Heart right ventricle (tissue), 16 donors: ENCODE data around the gene RNF41. TPM values are rescaled to one million over a fixed set of nuclear protein-coding genes. Genes with fewer than 3 reads are reported as not detected.
A peak's percentile ranks its signal among the peaks of the same experiment; 100 is the strongest.
"Not testable (repeated sequence)": the region's sequence is repeated elsewhere in the genome, so short reads cannot be mapped to it uniquely, and the experiment has no call there.

Experiments used
- ATAC-seq, 8 donors: fragments of 200-7000 bp; cut with Tn5 transposase; one replicate each; pipeline ENCODE4 v1.9.1; 2020; ENCODE audit warnings: mild to moderate bottlenecking in 8 of 8, moderate library complexity in 8 of 8, moderate number of reproducible peaks in 1 of 8
- DNase-seq, 2 donors: peaks; one replicate each; pipeline ENCODE4 v3.0.0-alpha.2; 2020
- H3K27ac ChIP-seq, 10 donors: fragments of 200-600 bp; sonication (generic) in 2 of 10; one replicate each; pipeline versions ENCODE4 v1.5.0 to v1.8.0; 2020 to 2022; ENCODE audit warnings: mild to moderate bottlenecking in 3 of 10
- H3K27me3 ChIP-seq, 7 donors: fragments of 200-600 bp; one replicate each; pipeline ENCODE4 v1.8.0; 2021 to 2022; ENCODE audit warnings: mild to moderate bottlenecking in 2 of 7
- H3K36me3 ChIP-seq, 9 donors: fragments of 200-600 bp; sonication (generic) in 1 of 9; one replicate each; pipeline versions ENCODE4 v1.5.0 to v1.8.0; 2020 to 2022; ENCODE audit warnings: mild to moderate bottlenecking in 2 of 9
- H3K4me1 ChIP-seq, 9 donors: fragments of 200-600 bp; sonication (generic) in 1 of 9; one replicate each; pipeline versions ENCODE4 v1.5.0 to v1.8.0; 2020 to 2022; ENCODE audit warnings: mild to moderate bottlenecking in 4 of 9
- H3K4me3 ChIP-seq, 10 donors: fragments of 200-600 bp; sonication (generic) in 2 of 10; one replicate each; pipeline versions ENCODE4 v1.5.0 to v1.8.0; 2020 to 2022; ENCODE audit warnings: mild to moderate bottlenecking in 7 of 10, moderate library complexity in 2 of 10
- H3K9me3 ChIP-seq, 11 donors: fragments of 200-600 bp in 10 of 11; sonication (generic) in 2 of 11; one replicate each; pipeline versions ENCODE4 v1.5.0 to v1.8.0; 2013 to 2022; ENCODE audit warnings: mild to moderate bottlenecking in 2 of 11, control low read depth in 1 of 11, moderate library complexity in 1 of 11
- CTCF ChIP-seq, 9 donors: fragments of 200-600 bp; sonication (generic) in 2 of 9; IDR thresholded peaks; one replicate each; pipeline versions ENCODE4 v1.5.0 to v1.8.0; 2021 to 2022; ENCODE audit warnings: antibody characterized with exemption in 9 of 9, mild to moderate bottlenecking in 5 of 9, moderate library complexity in 1 of 9
- WGBS, 2 donors: extraction: QIAGEN DNeasy Blood & Tissue Kit; methylation state at CpG; one replicate each; pipeline ENCODE4 v1.1.7; 2013; ENCODE audit warnings: inconsistent platforms in 1 of 2; 5-methylcytosine and 5-hydroxymethylcytosine counted together
- intact Hi-C, 10 donors: fragments of 100-400 bp; cut with DNase I; formaldehyde crosslinking; loops; one replicate each; pipeline versions ENCODE4 v1.11.1 to v1.14.2; 2022
- polyA plus RNA-seq, 2 donors: library from polyadenylated mRNA; stranded (reverse); fragments of 200-250 nt; gene quantifications; one replicate each; pipeline ENCODE4 v1.2.3, GENCODE V29; 2013
- total RNA-seq, 10 donors: library from RNA; stranded (reverse); fragmentation: NEBNext Ultra II Directional in 3 of 10; extraction: Animal tissue kit (Norgen Biotek cat#: 25700) in 3 of 10; gene quantifications; one replicate each; pipeline versions ENCODE4 v1.2.1 to v1.2.4, GENCODE V29; 2021 to 2023
- donor health status: Arrhythmogenic right ventricular cardiomyopathy.
- donor health status: ischemic (EF 13 %, LVEDD 7.1; RV severe dilation, severe dysfunction).
- donor health status: healthy with polysubstance abuse.
- donor health status: DM: no; HTN: yes; CAD: no.
- donor health status: DM: no; HTN: no; CAD: no.
- donor health status: ischemic (EF 25% LVEDD 6.9; RV normal size, moderate dysfunction).
- donor health status: ischemic (EF 25% LVEDD 5.7; RV mildly dilated, moderate dysfunction).
- donor health status: healthy.
- donor health status: DM: yes; HTN: yes; CAD: no.
- donor health status: Ischemic cardiomyopathy.
- donor health status: ischemic (EF 35%, LVEDD 5.7; RV mildly dilated, moderate dysfunction).
- donor health status: nonischemic (EF 11% LVEDD 7.7; RV severe dilation, severe dysfunction).
- donor health status: DM: yes; HTN: yes; CAD: no.
- donor health status: PGD.
- donor health status: ischemic (EF 29% LVEDD 5.4; RV normal size, mild dysfunction).
- donor health status: nonischemic (EF 23%, LVEDD 6.1; RV moderate dilation, normal function).

The RNF41 gene
- total and polyA plus RNA-seq, 12 donors: 7.0 to 66.3 (median 46.2) TPM

DNA sequence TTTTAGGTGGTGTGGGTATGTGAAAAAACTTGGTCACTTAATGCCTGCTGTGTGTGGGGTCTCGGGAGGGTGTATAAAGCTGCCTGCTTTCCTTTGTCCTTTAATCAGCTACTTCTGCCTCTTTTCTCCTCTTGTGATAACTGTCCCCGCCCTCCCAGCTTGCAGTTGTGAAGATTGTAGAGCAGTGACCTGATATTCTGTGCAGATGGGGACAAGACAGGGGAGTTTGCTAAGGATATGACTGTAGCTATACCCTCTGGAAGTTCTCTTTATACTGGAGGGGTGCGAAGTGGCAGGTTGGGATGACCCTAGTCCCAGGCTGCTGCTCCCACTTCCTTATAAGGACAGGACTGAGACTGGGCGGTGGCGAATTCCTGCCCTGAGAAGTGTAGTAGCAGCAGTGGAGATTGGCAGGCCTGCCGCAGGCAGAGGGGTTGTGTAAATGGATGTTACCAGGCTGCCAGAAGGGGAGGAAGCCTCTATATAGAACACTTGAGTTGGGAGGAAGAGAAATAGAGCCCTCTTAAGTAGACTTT lies 62.7 kb downstream of the RNF41 start:
- H3K4me1 ChIP-seq: peaks cover 20 to 50% (median 40%) of the 10 kb centered on the region in 9 donors

GRCh38 chr12:56158029-56158925 lies 63.4 kb downstream of the RNF41 start, which contains the start of gene MYL6:
MYL6 (plus strand) TSS chr12:56158359; CDS start chr12:56158402, 43 bp downstream.
- Histone ChIP-seq H3K27ac (peak within 1 kb of the TSS; percentile 93 to 99 (median 98)), H3K4me1 (peaks cover 20 to 53% (median 42%) of the 10 kb centered on the region in 9 donors), H3K27me3 (no peaks in the 10 kb centered on the region), H3K9me3 (no peaks in the 10 kb centered on the region), H3K36me3 (peaks cover 4 to 48% (median 38%) of the 10 kb centered on the region in 9 donors), H3K4me3 (peak within 1 kb of the TSS; percentile 73 to 98 (median 91))
- WGBS, 2 donors: 0% methylated on average over 30 of the region's 30 CpGs
- intact Hi-C loops: loop anchor here in 6 of 10 donors (1.0 to 5.0 kb wide), 4 partner anchors 31 to 39 kb away; partner anchors contain the start of gene ZC3H10 (in 2 of the 6)
- peak; percentile 85 to 96 (median 93) for ATAC-seq
- DNase-seq: peak; percentile 86 to 99
- no peak for TF ChIP-seq CTCF (IDR thresholded peaks at IDR 0.05)

More for the DNA sequence above, 62.7 kb downstream of the RNF41 start:
- intact Hi-C loops: loop anchor here in 7 of 10 donors (1.0 to 5.0 kb wide), 4 partner anchors 32 to 40 kb away; partner anchors contain the start of gene ZC3H10 (in 2 of the 7)
- DNase-seq (peak; percentile 71 to 86), ATAC-seq (peak; percentile 61 to 83 (median 77))
- Histone ChIP-seq H3K4me3 (peak overlapping the region; percentile 73 to 98 (median 91)), H3K36me3 (peaks cover 4 to 55% (median 44%) of the 10 kb centered on the region in 9 donors), H3K27ac (peak overlapping the region; percentile 93 to 99 (median 98)), H3K9me3 (no peaks in the 10 kb centered on the region), H3K27me3 (no peaks in the 10 kb centered on the region)
- TF ChIP-seq CTCF (IDR thresholded peaks at IDR 0.05): no peak
- WGBS, 2 donors: 0 to 1% methylated on average over 6 of the region's 6 CpGs

- DNase-seq (peak; percentile 62 to 86), ATAC-seq (peak; percentile 35 to 68 (median 58))
- H3K27ac ChIP-seq: peak overlapping the region; percentile 93 to 99 (median 98)
- H3K9me3 ChIP-seq: no peaks in the 10 kb centered on the region
- H3K4me3 ChIP-seq: peak overlapping the region; percentile 36 to 98 (median 89)
- intact Hi-C loops: loop anchor here in 7 of 10 donors (1.0 to 5.0 kb wide), 4 partner anchors 30 to 39 kb away; partner anchors contain the start of gene ZC3H10 (in 2 of the 7)
- peaks cover 4 to 39% (median 29%) of the 10 kb centered on the region in 9 donors for H3K36me3 ChIP-seq
- WGBS, 2 donors: 7 to 10% methylated on average over 45 of the region's 45 CpGs
- peak; percentile 43 to 75 (median 64) for TF ChIP-seq CTCF (IDR thresholded peaks at IDR 0.05)
- H3K27me3 ChIP-seq: no peaks in the 10 kb centered on the region
- peaks cover 20 to 57% (median 49%) of the 10 kb centered on the region in 9 donors for H3K4me1 ChIP-seq
Observed at GRCh38 chr12:56157201-56158028, 64.3 kb downstream of the RNF41 start.

- Histone ChIP-seq H3K4me1 (peaks cover 18 to 52% (median 49%) of the 10 kb centered on the region in 9 donors), H3K27ac (peak overlapping the region; percentile 93 to 99 (median 98)), H3K36me3 (peaks cover 3 to 32% (median 22%) of the 10 kb centered on the region in 9 donors), H3K4me3 (peak overlapping the region; percentile 36 to 98 (median 89))
- not testable (repeated sequence) for H3K27me3 ChIP-seq, H3K9me3 ChIP-seq, DNase-seq, ATAC-seq
- 95% methylated on average over 21 of the region's 21 CpGs for WGBS, 2 donors
- intact Hi-C loops: loop anchor here in 2 of 10 donors (2.0 to 5.0 kb wide), 2 partner anchors 30 to 34 kb away; no protein-coding TSS in a partner anchor
Observed at GRCh38 chr12:56156464-56157200, 65.1 kb downstream of the RNF41 start.
